ES-I3 (cell line): Measurements from ENCODE around the gene RBM38.

ENCODE experiments used
- H3K36me3 ChIP-seq: 2 replicates; pipeline ENCODE4 v1.6.1; 2013; ENCODE audit warnings: mild to moderate bottlenecking, low read length, control low read depth, moderate library complexity; ENCODE audit not compliant: insufficient read depth
- H3K4me1 ChIP-seq: 2 replicates; pipeline ENCODE4 v1.6.1; 2013; ENCODE audit warnings: mild to moderate bottlenecking, control low read depth, low read length; ENCODE audit not compliant: insufficient read depth
- H3K9ac ChIP-seq: 2 replicates; pipeline ENCODE4 v1.6.1; 2013; ENCODE audit warnings: low read depth, mild to moderate bottlenecking, low read length, moderate library complexity
- H3K9me3 ChIP-seq: 2 replicates; pipeline ENCODE4 v1.6.1; 2013; ENCODE audit warnings: mild to moderate bottlenecking, low read length, moderate library complexity; ENCODE audit not compliant: control insufficient read depth, insufficient read depth

The RBM38 gene

GRCh38 chr20:57392512-57393271 lies 1.5 kb downstream of the RBM38 start:
- H3K9ac ChIP-seq = peak overlapping the region; percentile 74
- H3K36me3 ChIP-seq = peaks cover 15% of the 10 kb centered on the region
- peaks cover 12% of the 10 kb centered on the region for H3K4me1 ChIP-seq
- no peaks in the 10 kb centered on the region for H3K9me3 ChIP-seq

- Histone ChIP-seq H3K9ac (no peak overlapping the region), H3K36me3 (peaks cover 15% of the 10 kb centered on the region), H3K9me3 (no peaks in the 10 kb centered on the region), H3K4me1 (peaks cover 12% of the 10 kb centered on the region)
Observed at GRCh38 chr20:57393321-57394120, 2.3 kb downstream of the RBM38 start.

GRCh38 chr20:57394121-57395082 lies 3.2 kb downstream of the RBM38 start:
- H3K9me3 ChIP-seq = no peaks in the 10 kb centered on the region
- no peak overlapping the region for H3K9ac ChIP-seq
- H3K36me3 ChIP-seq = peaks cover 15% of the 10 kb centered on the region
- H3K4me1 ChIP-seq = peaks cover 12% of the 10 kb centered on the region

GRCh38 chr20:57395111-57395966 lies 4.1 kb downstream of the RBM38 start:
- Histone ChIP-seq H3K4me1 (peaks cover 12% of the 10 kb centered on the region), H3K36me3 (peaks cover 15% of the 10 kb centered on the region), H3K9ac (no peak overlapping the region), H3K9me3 (no peaks in the 10 kb centered on the region)

GRCh38 chr20:57396212-57396983 lies 5.2 kb downstream of the RBM38 start:
- Histone ChIP-seq H3K36me3 (peaks cover 18% of the 10 kb centered on the region), H3K9ac (no peak overlapping the region), H3K4me1 (peaks cover 12% of the 10 kb centered on the region), H3K9me3 (no peaks in the 10 kb centered on the region)

- no peak overlapping the region for H3K9ac ChIP-seq
- no peaks in the 10 kb centered on the region for H3K9me3 ChIP-seq
- peaks cover 12% of the 10 kb centered on the region for H3K4me1 ChIP-seq
- peaks cover 18% of the 10 kb centered on the region for H3K36me3 ChIP-seq
Observed at GRCh38 chr20:57396984-57397692, 5.9 kb downstream of the RBM38 start.

- Histone ChIP-seq H3K9me3 (no peaks in the 10 kb centered on the region), H3K4me1 (peaks cover 12% of the 10 kb centered on the region), H3K9ac (no peak overlapping the region), H3K36me3 (peaks cover 18% of the 10 kb centered on the region)
Observed at GRCh38 chr20:57397693-57398108, 6.5 kb downstream of the RBM38 start.

GRCh38 chr20:57398231-57398821 lies 7.1 kb downstream of the RBM38 start:
- Histone ChIP-seq H3K9ac (no peak overlapping the region), H3K4me1 (peaks cover 8% of the 10 kb centered on the region; the same call in 1 of the 2 replicates)

GRCh38 chr20:57398901-57399535 lies 7.8 kb downstream of the RBM38 start:
- Histone ChIP-seq H3K4me1 (peaks cover 6% of the 10 kb centered on the region; the same call in 1 of the 2 replicates), H3K36me3 (peaks cover 13% of the 10 kb centered on the region), H3K9me3 (no peaks in the 10 kb centered on the region), H3K9ac (no peak overlapping the region)

More at GRCh38 chr20:57398231-57398821, 7.1 kb downstream of the RBM38 start:
- H3K36me3 ChIP-seq = peaks cover 17% of the 10 kb centered on the region
- H3K9me3 ChIP-seq = no peaks in the 10 kb centered on the region

GRCh38 chr20:57399587-57400155 lies 8.5 kb downstream of the RBM38 start:
- Histone ChIP-seq H3K9ac (no peak overlapping the region), H3K4me1 (peaks cover 6% of the 10 kb centered on the region; the same call in 1 of the 2 replicates), H3K9me3 (no peaks in the 10 kb centered on the region), H3K36me3 (peaks cover 13% of the 10 kb centered on the region)

GRCh38 chr20:57400231-57400701 lies 9.1 kb downstream of the RBM38 start:
- Histone ChIP-seq H3K4me1 (peaks cover 6% of the 10 kb centered on the region; the same call in 1 of the 2 replicates), H3K9me3 (no peaks in the 10 kb centered on the region), H3K36me3 (peaks cover 15% of the 10 kb centered on the region), H3K9ac (no peak overlapping the region)
